OCI-LY3 (cell line): ENCODE data around the gene TSGA10.

Experiments used
- EZH2phosphoT487 ChIP-seq: fragments of 200-600 bp; shearing (Covaris generic); IDR thresholded peaks from 2 replicates; pipeline ENCODE4 v1.6.1; 2018; ENCODE audit warnings: antibody characterized with exemption, mixed run types, low read depth
- TF ChIP-seq, protein P1 (sequence below): fragments of 200-600, 300-600 bp; sonication (generic); IDR thresholded peaks from 2 replicates; pipeline ENCODE4 v1.5.1; 2014; ENCODE audit warnings: antibody characterized with exemption, low read length, low read depth

DNA sequence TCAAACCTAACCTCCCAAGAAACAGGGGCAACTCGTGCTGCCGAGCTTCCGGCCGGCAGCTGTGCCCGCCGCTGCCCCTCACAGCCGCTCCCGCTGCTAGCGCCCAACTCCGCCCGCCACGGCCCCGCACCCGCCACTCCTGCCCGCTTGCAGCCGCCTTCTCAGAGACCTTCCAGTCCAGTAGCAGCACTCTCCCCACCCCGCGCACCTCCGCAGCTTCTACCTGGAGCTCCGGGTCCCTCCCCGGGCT is 14.0 kb downstream of the TSGA10 start:
- TF ChIP-seq, protein P1, sequence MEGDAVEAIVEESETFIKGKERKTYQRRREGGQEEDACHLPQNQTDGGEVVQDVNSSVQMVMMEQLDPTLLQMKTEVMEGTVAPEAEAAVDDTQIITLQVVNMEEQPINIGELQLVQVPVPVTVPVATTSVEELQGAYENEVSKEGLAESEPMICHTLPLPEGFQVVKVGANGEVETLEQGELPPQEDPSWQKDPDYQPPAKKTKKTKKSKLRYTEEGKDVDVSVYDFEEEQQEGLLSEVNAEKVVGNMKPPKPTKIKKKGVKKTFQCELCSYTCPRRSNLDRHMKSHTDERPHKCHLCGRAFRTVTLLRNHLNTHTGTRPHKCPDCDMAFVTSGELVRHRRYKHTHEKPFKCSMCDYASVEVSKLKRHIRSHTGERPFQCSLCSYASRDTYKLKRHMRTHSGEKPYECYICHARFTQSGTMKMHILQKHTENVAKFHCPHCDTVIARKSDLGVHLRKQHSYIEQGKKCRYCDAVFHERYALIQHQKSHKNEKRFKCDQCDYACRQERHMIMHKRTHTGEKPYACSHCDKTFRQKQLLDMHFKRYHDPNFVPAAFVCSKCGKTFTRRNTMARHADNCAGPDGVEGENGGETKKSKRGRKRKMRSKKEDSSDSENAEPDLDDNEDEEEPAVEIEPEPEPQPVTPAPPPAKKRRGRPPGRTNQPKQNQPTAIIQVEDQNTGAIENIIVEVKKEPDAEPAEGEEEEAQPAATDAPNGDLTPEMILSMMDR, result no peak
- TF ChIP-seq EZH2phosphoT487, result no peak
